Skin of body (tissue), 2 donors: ENCODE measurements around the gene SFMBT2. TPM values are rescaled to one million over a fixed set of nuclear protein-coding genes. Genes with fewer than 3 reads are reported as not detected.

ENCODE experiments used
- DNase-seq: peaks from one replicate; lab custom pipeline; 2025; lab: John Stamatoyannopoulos, UW
- total RNA-seq: library from RNA; depleted of rRNA; stranded (reverse); fragments of >200 nt; gene quantifications from one replicate; pipeline ENCODE4 v1.2.3, GENCODE V29; 2014

The SFMBT2 gene
- total RNA-seq, 1 donor from 2014 or later: 5.8 TPM

GRCh38 chr10:7365027-7365745 lies 45.6 kb downstream of the SFMBT2 start:
- DNase-seq: no peak

GRCh38 chr10:7364474-7364873 lies 46.4 kb downstream of the SFMBT2 start:
- DNase-seq: no peak

DNA sequence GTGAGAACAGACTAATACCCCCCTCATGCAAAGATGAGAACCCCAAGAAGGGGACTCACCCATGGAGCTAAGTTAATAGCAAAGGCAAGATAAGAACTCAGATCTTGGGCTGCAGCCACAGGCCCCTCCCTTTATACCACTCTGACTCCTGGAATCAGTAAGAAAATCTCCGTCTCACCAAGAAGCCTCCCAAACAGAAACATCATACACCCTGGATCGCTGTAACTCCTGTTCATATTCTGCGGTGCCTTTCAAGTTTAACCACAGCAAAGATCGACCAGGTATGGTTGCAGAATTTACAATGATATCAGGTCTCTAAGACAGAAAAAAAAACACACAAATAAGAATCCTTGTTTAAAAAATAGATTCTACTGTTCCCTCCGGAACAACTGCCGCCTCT lies 47.1 kb downstream of the SFMBT2 start:
- DNase-seq: no peak

GRCh38 chr10:7362471-7362870 lies 48.4 kb downstream of the SFMBT2 start:
- DNase-seq: no peak

- no peak for DNase-seq
Observed at GRCh38 chr10:7361316-7361715, 49.5 kb downstream of the SFMBT2 start.

DNA sequence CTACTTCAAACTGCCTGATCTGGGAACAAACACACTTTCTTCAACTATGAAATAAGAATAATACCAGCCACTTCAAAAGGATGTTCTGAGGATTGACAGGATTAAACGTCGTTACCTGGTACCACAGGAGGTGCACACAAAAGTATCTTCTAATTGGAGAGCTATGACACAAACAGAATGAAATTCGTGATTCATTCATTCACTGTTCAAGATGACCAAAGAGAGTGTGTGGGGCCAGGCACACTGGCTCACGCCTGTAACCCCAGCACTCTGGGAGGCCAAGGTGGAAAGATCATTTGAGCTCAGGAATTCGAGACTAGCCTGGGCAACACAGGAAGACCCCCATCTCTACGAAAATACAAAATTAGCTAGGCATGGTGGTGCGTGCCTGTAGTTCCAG lies 50.9 kb downstream of the SFMBT2 start:
- DNase-seq: no peak

DNA sequence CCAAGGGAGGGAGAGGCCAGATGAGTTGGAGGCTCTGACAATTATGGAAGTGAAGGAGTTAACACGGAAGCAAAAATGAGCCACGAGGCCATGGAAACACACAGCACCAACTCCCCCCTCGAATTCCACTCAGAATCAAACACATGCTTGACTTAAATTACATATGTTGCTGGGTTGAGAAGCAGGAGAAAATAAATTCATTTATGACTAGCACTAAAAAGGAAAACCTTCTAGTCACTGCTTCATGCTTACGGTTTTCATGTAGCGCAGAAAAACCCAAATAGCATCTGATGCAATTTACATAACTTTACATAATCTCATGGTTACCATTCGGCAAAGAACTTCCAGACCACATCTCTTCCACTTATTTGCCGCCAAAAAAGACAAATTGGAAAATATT lies 51.5 kb downstream of the SFMBT2 start:
- no peak for DNase-seq

DNA sequence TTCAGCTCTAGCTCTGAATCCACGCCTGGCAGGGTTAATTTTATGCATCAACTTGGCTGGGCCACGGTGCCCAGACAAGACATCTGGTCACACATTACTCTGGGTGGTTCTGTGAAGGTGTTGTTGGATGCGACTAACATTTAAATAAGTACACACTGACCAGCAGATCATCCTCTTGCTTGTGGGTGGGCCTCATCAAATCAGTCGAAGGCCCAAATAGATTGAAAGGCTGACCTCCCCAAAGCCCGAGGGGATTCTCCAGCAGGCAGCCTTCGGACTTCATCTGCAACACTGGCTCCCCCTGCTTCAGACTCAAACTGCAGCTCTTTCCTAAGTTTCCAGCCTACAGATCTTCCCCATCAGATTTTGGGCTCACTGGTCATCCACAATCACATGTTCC lies 53.6 kb downstream of the SFMBT2 start:
- no peak for DNase-seq

- peak; percentile 26 for DNase-seq
Observed at GRCh38 chr10:7354330-7355047, 56.3 kb downstream of the SFMBT2 start.

DNA sequence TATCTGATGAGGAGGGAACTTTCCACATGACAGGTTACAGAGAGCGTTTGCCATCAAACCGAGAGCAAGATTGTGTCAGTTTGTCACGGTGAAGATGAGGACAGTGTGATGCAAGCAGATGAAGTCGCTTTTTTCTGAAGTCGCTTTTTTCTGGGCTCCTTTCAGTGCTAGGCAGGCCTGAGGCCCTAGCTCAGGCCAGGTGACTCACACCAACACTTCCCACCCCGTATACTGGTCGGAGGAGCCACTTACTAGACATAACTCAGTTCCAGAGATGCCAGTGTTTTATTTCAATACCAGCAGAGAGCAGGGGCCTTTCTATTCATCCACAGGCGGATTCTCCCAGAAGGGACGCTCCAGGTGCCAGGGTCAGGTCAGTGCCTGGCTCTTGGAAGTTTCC lies 58.9 kb downstream of the SFMBT2 start:
- no peak for DNase-seq

- DNase-seq: no peak
Observed at GRCh38 chr10:7350541-7351195, 60.2 kb downstream of the SFMBT2 start.

DNA sequence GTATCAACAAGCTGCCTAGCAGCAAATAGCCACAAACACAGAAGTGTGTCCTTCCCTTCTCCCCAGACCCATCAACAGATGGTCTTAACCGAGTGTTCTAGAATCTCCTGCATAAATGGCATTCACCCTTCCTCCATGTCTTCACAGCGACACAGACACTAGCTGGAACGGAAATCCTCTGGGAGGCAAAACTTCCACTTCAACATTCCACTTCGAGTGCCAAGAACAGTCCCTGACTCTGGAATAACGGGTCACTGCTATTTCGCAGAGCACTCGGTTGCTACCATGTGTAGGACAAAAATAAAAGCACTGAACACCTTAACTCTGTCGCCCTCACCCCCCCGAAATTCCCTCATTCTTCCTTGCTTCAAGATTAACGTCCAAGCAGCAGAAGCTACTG lies 65.1 kb downstream of the SFMBT2 start:
- peak; percentile 4 for DNase-seq

GRCh38 chr10:7343040-7343439 lies 67.8 kb downstream of the SFMBT2 start:
- no peak for DNase-seq

DNA sequence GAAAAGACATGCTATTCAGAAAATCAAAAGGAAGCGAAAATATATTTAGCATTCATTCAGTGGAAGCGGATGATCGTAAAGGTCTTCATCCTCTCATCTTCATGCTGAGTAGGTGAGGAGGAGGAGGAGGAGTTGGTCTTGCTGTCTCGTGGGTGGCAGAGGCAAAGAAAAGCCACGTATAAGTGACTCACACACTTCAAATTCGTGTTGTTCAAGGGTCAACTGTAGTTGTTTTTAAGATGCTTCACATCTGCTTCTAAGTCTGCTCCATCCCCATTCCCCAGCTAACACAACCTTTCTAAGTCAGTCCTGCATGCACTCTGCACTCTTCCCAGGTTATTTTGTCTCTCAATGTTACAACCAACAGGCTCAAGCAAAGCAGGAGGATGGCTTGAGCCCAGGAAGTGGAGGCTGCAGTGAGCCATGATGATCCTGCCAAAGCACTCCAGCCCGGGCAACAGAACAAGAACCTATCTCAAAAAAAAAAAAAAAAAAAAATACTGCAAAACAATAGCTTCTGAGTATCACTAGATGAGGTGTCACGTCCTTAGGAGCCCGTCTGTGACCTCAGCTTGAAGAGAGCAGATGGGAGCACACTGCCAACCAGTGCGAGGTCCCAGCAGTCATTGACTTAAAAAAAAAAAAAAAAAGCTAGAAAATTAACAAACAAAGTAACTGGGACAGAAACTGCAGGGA lies 70.5 kb downstream of the SFMBT2 start:
- no peak for DNase-seq

DNA sequence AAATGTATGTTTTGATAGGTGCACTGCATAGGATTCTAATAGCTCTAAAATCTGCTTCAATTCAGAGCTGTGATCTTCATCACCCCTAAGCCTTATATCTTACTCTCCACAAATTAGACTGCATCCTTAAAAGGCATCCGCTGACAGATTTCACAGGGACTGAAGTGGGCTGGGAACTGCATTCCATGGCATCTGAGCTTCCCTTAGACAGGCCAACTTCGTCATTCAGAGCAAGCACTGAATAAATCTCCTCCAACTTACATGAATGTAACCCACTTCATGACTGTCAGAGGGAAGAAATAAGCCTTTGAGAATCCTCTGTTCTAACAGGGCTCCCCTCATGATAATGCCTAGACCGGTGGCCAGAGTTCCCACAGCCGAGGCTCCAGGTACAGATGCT lies 71.3 kb downstream of the SFMBT2 start:
- no peak for DNase-seq

- no peak for DNase-seq
Observed at GRCh38 chr10:7338469-7338868, 72.4 kb downstream of the SFMBT2 start.

- DNase-seq: no peak
Observed at GRCh38 chr10:7337431-7338171, 73.2 kb downstream of the SFMBT2 start.

GRCh38 chr10:7335977-7336376 lies 74.9 kb downstream of the SFMBT2 start:
- DNase-seq: no peak

GRCh38 chr10:7334642-7334964 lies 76.2 kb downstream of the SFMBT2 start:
- DNase-seq: no peak

DNA sequence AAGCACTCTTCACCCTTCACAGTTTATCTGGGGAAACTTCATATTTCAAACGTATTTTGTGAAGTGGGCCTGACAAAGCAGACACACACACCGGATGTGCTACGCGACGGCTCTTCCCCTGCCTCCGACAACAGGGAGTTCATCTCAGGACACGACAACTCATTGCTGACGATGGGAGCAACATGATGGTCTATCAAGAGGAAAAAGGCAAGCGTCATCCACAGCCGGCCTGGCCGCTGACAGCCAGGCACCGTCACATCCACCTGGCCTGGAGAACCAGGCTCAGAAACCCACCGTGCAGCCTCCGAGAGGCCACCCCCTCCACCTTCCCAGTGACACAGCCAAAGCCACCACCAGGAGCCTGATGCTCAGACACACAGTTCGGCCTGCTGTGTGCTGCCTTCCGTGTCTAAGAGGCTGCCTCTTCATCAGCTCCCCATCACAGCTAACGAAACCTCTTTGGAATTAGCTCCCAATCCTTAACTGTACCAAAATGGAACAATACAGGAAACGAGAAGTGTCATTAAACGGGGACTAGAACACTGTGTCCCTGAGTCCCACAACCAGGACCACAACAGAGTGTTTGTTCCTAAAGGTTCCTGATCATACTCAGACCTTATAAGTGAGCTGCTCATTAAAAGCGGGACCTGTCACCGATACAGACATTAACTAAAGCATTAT lies 76.7 kb downstream of the SFMBT2 start:
- no peak for DNase-seq

DNA sequence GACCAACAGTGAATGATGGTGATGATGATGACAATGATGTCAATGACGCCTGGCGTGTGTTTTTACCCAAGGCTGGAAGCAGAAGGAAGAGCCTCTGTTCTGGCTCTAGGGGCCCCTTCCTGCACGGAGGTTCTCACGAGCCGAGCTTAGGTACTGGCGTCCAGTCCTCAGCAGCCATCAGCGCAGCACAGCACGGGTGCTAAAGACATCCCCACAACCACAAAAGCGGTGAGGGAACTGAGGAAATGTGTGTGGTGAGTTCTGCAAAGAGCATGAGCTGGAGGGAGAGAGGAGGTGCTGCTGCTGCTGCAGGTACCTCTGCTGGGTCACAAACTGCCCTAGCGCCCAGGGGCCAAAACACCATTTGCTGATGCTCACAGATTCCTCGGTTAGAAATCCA lies 81.6 kb downstream of the SFMBT2 start:
- DNase-seq: no peak
